Gastrocnemius medialis (tissue), 4 donors: ENCODE measurements around the gene HTR4.

Source experiments
- POLR2A ChIP-seq, 2 donors: fragments of 450-650 bp; IDR thresholded peaks; one replicate each; pipeline ENCODE4 v1.6.1; 2017; ENCODE audit warnings: antibody characterized with exemption in 2 of 2, mild to moderate bottlenecking in 2 of 2, moderate library complexity in 2 of 2
- TF ChIP-seq, protein P1 (sequence below), 5 experiments: fragments of 450-650 bp in 3 of 5; fragments of 200-600 bp in 2 of 5; sonication (generic) in 2 of 5; IDR thresholded peaks in 4 of 5; conservative IDR thresholded peaks in 1 of 5; 1 replicate in 4 of 5; 2 replicates in 1 of 5; pipeline ENCODE4 v1.5.1; 2016 to 2019; ENCODE audit warnings: antibody characterized with exemption in 5 of 5, mild to moderate bottlenecking in 3 of 5, moderate library complexity in 3 of 5

DNA sequence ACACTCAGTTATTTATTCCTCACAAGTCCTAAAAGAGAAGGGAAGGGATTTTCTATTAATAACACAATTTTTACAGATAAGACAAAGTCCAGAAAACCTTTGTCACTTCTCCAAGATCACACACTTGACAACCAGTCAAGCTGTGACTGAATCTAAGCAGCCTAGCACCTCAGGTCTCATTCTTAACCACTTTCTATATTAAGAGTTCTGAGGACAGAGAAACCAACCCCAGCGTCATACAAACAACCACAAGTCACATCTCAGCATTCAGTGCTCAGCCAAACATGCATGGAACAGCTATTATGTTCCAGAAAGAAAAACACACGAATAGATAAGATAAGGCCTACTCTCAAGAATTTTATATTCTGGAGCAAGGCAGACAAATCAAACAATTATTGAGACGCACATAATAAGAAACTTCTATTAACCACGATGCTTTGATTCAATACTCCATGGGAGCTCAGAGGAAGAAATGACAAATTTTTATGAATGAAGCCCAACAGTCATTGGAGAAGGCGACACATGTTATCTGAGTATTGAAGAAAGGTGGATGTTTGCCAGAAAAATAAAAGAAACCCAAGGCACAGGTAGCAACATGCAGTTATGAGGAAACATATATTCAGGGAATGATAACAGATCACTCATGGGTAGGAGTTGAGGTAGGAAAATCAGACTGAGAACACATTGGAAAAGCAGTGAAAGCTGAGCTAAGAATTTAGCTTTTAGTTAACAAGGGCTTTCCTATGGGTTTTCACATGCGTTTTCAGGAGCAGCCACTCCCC, 113.1 kb downstream of the HTR4 start:
- TF ChIP-seq, protein P1, sequence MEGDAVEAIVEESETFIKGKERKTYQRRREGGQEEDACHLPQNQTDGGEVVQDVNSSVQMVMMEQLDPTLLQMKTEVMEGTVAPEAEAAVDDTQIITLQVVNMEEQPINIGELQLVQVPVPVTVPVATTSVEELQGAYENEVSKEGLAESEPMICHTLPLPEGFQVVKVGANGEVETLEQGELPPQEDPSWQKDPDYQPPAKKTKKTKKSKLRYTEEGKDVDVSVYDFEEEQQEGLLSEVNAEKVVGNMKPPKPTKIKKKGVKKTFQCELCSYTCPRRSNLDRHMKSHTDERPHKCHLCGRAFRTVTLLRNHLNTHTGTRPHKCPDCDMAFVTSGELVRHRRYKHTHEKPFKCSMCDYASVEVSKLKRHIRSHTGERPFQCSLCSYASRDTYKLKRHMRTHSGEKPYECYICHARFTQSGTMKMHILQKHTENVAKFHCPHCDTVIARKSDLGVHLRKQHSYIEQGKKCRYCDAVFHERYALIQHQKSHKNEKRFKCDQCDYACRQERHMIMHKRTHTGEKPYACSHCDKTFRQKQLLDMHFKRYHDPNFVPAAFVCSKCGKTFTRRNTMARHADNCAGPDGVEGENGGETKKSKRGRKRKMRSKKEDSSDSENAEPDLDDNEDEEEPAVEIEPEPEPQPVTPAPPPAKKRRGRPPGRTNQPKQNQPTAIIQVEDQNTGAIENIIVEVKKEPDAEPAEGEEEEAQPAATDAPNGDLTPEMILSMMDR (IDR thresholded peaks at IDR 0.05 in 4 of 5, conservative IDR thresholded peaks at IDR 0.05 in 1 of 5): no peak
- no peak for TF ChIP-seq POLR2A (IDR thresholded peaks at IDR 0.05)
